CD4-positive, alpha-beta T cell treated with Interleukin-6 at 100 ng/mL for 8 hours (primary cell): Measurements from ENCODE around the gene HDAC9.

ENCODE experiments used
- DNase-seq: peaks from one replicate; pipeline ENCODE4 v3.0.0-alpha.2; 2020; ENCODE audit warnings: mixed read lengths, low spot score

The HDAC9 gene

GRCh38 chr7:18844735-18845134 is 349.2 kb downstream of the HDAC9 start:
- no peak for DNase-seq

- DNase-seq, result no peak
These were observed 350.2 kb downstream of the HDAC9 start for GRCh38 chr7:18845700-18846099.

- DNase-seq, result no peak
These were observed 351.2 kb downstream of the HDAC9 start for GRCh38 chr7:18846765-18847215.

- DNase-seq, result no peak
These were observed 353.6 kb downstream of the HDAC9 start for GRCh38 chr7:18849130-18849529.

- DNase-seq, result no peak
These were observed 360.2 kb downstream of the HDAC9 start for GRCh38 chr7:18855796-18856195.

- no peak for DNase-seq
These were observed 362.7 kb downstream of the HDAC9 start for GRCh38 chr7:18858232-18858631.

- no peak for DNase-seq
These were observed 363.8 kb downstream of the HDAC9 start for GRCh38 chr7:18859318-18859717.

- DNase-seq, result no peak
These were observed 364.7 kb downstream of the HDAC9 start for GRCh38 chr7:18860221-18860620.

- DNase-seq, result no peak
These were observed 366.1 kb downstream of the HDAC9 start for GRCh38 chr7:18861514-18862118.

- DNase-seq, result no peak
These were observed 369.4 kb downstream of the HDAC9 start for GRCh38 chr7:18864967-18865366.

- no peak for DNase-seq
These were observed 370.9 kb downstream of the HDAC9 start for GRCh38 chr7:18866359-18867036.

GRCh38 chr7:18872344-18872743 is 376.8 kb downstream of the HDAC9 start:
- no peak for DNase-seq

- DNase-seq, result no peak
These were observed 378.3 kb downstream of the HDAC9 start for GRCh38 chr7:18873734-18874336.

- DNase-seq, result no peak
These were observed 379.3 kb downstream of the HDAC9 start for GRCh38 chr7:18874880-18875279.

- DNase-seq, result no peak
These were observed 382.3 kb downstream of the HDAC9 start for GRCh38 chr7:18877874-18878273.

GRCh38 chr7:18886832-18887231 is 391.3 kb downstream of the HDAC9 start:
- DNase-seq, result no peak

- no peak for DNase-seq
These were observed 393.9 kb downstream of the HDAC9 start for GRCh38 chr7:18889436-18889835.

- no peak for DNase-seq
These were observed 394.6 kb downstream of the HDAC9 start for GRCh38 chr7:18890134-18890533.

- no peak for DNase-seq
These were observed 395.5 kb downstream of the HDAC9 start for GRCh38 chr7:18890885-18891621.

- DNase-seq, result no peak
These were observed 397.6 kb downstream of the HDAC9 start for GRCh38 chr7:18893156-18893555.

GRCh38 chr7:18894155-18894554 is 398.6 kb downstream of the HDAC9 start:
- DNase-seq, result no peak

GRCh38 chr7:18895456-18895855 is 399.9 kb downstream of the HDAC9 start:
- DNase-seq, result no peak
